Gastroesophageal sphincter (tissue), 3 donors: ENCODE data around the gene AKAP10.

Experiments used
- CTCF ChIP-seq, 4 experiments: fragments of 200-600 bp in 2 of 4; fragments of 450-650 bp in 2 of 4; sonication (generic) in 1 of 4; IDR thresholded peaks; one replicate each; pipeline ENCODE4 v1.5.1; 2017 to 2019; ENCODE audit warnings: antibody characterized with exemption in 4 of 4, mild to moderate bottlenecking in 2 of 4, moderate library complexity in 2 of 4
- EP300 ChIP-seq: sonication (generic); formaldehyde crosslinking; IDR thresholded peaks from one replicate; pipeline ENCODE4 v1.6.1; 2017; ENCODE audit warnings: antibody characterized with exemption, mild to moderate bottlenecking
- POLR2A ChIP-seq, 2 donors: fragments of 450-650 bp; IDR thresholded peaks; one replicate each; pipeline ENCODE4 v1.6.1; 2017; ENCODE audit warnings: antibody characterized with exemption in 2 of 2, mild to moderate bottlenecking in 2 of 2, moderate library complexity in 1 of 2
- POLR2AphosphoS5 ChIP-seq: sonication (generic); formaldehyde crosslinking; IDR thresholded peaks from one replicate; pipeline ENCODE4 v1.6.1; 2017; ENCODE audit warnings: antibody characterized with exemption

GRCh38 chr17:19883537-19884215 is 94.0 kb downstream of the AKAP10 start:
- no peak for TF ChIP-seq CTCF (IDR thresholded peaks at IDR 0.05)
- no peak for TF ChIP-seq EP300
- no peak for TF ChIP-seq POLR2AphosphoS5
- no peak for TF ChIP-seq POLR2A (IDR thresholded peaks at IDR 0.05)
